Bronchial epithelial cell (primary cell): Measurements from ENCODE around the gene PTPRCAP. TPM values are rescaled to one million over a fixed set of nuclear protein-coding genes. Genes with fewer than 3 reads are reported as not detected.

Experiments used
- DNase-seq: peaks from one replicate; pipeline ENCODE4 v3.0.0-alpha.2; 2010; ENCODE audit warnings: low read depth
- FAIRE-seq: peaks from 2 replicates; lab custom pipeline; 2011; peaks lifted over from hg19 to GRCh38; lab: Jason Lieb, UNC
- H3K27me3 ChIP-seq: 2 replicates; pipeline ENCODE4 v1.5.1; 2011; ENCODE audit warnings: low read length; ENCODE audit not compliant: control insufficient read depth, insufficient read depth
- H3K36me3 ChIP-seq: 2 replicates; pipeline ENCODE4 v1.5.1; 2011; ENCODE audit warnings: low read length; ENCODE audit not compliant: control insufficient read depth, insufficient read depth
- H3K4me3 ChIP-seq: 2 replicates; pipeline ENCODE4 v1.5.1; 2011; ENCODE audit warnings: mild to moderate bottlenecking, low read depth, low read length, control low read depth
- CTCF ChIP-seq: IDR thresholded peaks from 2 replicates; pipeline ENCODE4 v1.5.1; 2011; ENCODE audit warnings: mild to moderate bottlenecking, moderate library complexity, low read length, control low read depth, inconsistent platforms; ENCODE audit not compliant: insufficient read depth, severe bottlenecking
- total RNA-seq: library from RNA; depleted of rRNA; stranded (reverse); fragments of >200 nt; gene quantifications from 2 replicates; pipeline ENCODE4 v1.2.1, GENCODE V29; 2014

Gene PTPRCAP
- total RNA-seq, 1 donor from 2014 or later, result 0.26 TPM

- no peak for TF ChIP-seq CTCF
- DNase-seq, result no peak
- no peaks in the 10 kb centered on the region for H3K27me3 ChIP-seq
- no peak overlapping the region for H3K4me3 ChIP-seq
- FAIRE-seq, result no peak
- H3K36me3 ChIP-seq, result no peaks in the 10 kb centered on the region
Measured at GRCh38 chr11:67423466-67423865, 14.0 kb downstream of the PTPRCAP start.

GRCh38 chr11:67422891-67423290, 14.6 kb downstream of the PTPRCAP start:
- no peak for TF ChIP-seq CTCF
- peak; percentile 78 for DNase-seq
- peak; percentile 79 for FAIRE-seq
- no peaks in the 10 kb centered on the region for H3K36me3 ChIP-seq
- H3K27me3 ChIP-seq, result no peaks in the 10 kb centered on the region
- no peak overlapping the region for H3K4me3 ChIP-seq

- FAIRE-seq, result no peak
- Histone ChIP-seq H3K36me3 (no peaks in the 10 kb centered on the region), H3K4me3 (no peak overlapping the region), H3K27me3 (no peaks in the 10 kb centered on the region)
- no peak for TF ChIP-seq CTCF
- no peak for DNase-seq
Measured at GRCh38 chr11:67421430-67422031, 16.0 kb downstream of the PTPRCAP start.

- FAIRE-seq (no peak), DNase-seq (peak; percentile 72)
- Histone ChIP-seq H3K27me3 (no peaks in the 10 kb centered on the region), H3K4me3 (peak overlapping the region; percentile 40), H3K36me3 (no peaks in the 10 kb centered on the region)
- TF ChIP-seq CTCF, result no peak
Measured at GRCh38 chr11:67420646-67421429, 16.6 kb downstream of the PTPRCAP start.

GRCh38 chr11:67420147-67420645, 17.3 kb downstream of the PTPRCAP start:
- Histone ChIP-seq H3K4me3 (peak overlapping the region; percentile 40), H3K36me3 (no peaks in the 10 kb centered on the region), H3K27me3 (no peaks in the 10 kb centered on the region)
- FAIRE-seq, result no peak
- TF ChIP-seq CTCF, result no peak
- DNase-seq, result no peak
